ENCODE results near the gene TNNC1. TPM values are rescaled to one million over a fixed set of nuclear protein-coding genes. Genes with fewer than 3 reads are reported as not detected.

The TNNC1 gene
- total and polyA plus RNA-seq, 10 of the 15 experiments (the other 5 are each of a cell fraction or from before 2014, with no cell fraction given), result 0.13 to 1.3 (median 0.53) TPM; not detected in 2

DNA sequence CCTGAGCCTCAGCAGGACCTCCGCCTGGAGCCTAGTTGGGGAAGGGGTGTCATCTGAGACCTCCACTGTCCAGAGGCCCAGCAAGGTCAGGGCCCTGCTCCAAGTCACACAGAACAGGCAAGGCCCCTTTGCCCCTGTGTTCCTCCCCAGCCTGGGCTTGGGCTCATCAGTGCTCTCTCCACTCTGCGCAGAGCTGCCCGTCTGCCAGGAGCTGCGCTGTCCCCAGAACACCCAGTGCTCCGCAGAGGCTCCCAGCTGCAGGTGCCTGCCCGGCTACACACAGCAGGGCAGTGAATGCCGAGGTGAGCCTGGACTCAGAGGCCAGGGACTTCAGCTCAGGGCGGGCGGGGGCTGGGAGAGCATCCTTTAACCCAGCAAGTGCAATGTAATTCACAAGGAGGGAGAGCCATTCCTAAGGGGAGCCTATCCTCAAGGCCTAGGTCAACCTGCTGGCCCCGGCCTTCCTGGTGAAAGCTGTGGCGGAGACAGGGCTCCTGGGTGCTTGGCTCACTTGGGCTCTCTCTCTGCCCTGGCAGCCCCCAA is 49.0 kb upstream of the TNNC1 start:
- Histone ChIP-seq H3K4me2 (ENCODE audit: control insufficient read depth, insufficient read depth) (no peak overlapping the region), H3K36me3 (ENCODE audit: control insufficient read depth in 2 of 2, insufficient read depth in 2 of 2, low read length in 1 of 2) (no peaks in the 10 kb centered on the region), H3K9ac (ENCODE audit: control insufficient read depth, insufficient read depth, low read length) (no peak overlapping the region), H3K27me3 (replicated peaks in 1 of 2; ENCODE audit: control insufficient read depth in 2 of 2, insufficient read depth in 2 of 2, low read length in 1 of 2) (no peaks in the 10 kb centered on the region), H3K9me3 (replicated peaks; ENCODE audit: control insufficient read depth, insufficient read depth, low read length) (no peaks in the 10 kb centered on the region), H3K4me3 (no peak overlapping the region), H3K4me1 (ENCODE audit: control insufficient read depth, insufficient read depth, low read length) (no peaks in the 10 kb centered on the region), H2AFZ (ENCODE audit: control insufficient read depth, low read depth, low read length) (no peak overlapping the region), H4K20me1 (ENCODE audit: control insufficient read depth, insufficient read depth) (no peaks in the 10 kb centered on the region), H3K27ac (ENCODE audit: control insufficient read depth, insufficient read depth) (no peak overlapping the region), H3K79me2 (ENCODE audit: control insufficient read depth, insufficient read depth, low read length) (no peaks in the 10 kb centered on the region)
- ATAC-seq (no peak), DNase-seq (ENCODE audit: low read depth, low spot score) (no peak), FAIRE-seq (no peak)
- in situ Hi-C loops (cut with MboI) (no loop called here), intact Hi-C loops (cut with micrococcal nuclease; ENCODE audit: unreplicated experiment) (no loop called here)
- no TSS peak for BruUV-seq (replicated peaks)
- ChIA-PET SMC1A (ENCODE audit: uncharacterized antibody, unreplicated experiment) (no interaction called here), POLR2A (no interaction called here), CTCF (no interaction called here), RAD21 (ENCODE audit: unreplicated experiment) (no interaction called here)
- 58% methylated on average over 11 of the region's 11 CpGs for WGBS (ENCODE audit: insufficient coverage, insufficient replicate concordance, low lambda C conversion rate, missing lambda C conversion rate)
- TF ChIP-seq RAD21 (IDR thresholded peaks at IDR 0.05; ENCODE audit: insufficient read depth, low read depth, low read length) (no peak), BMI1 (IDR thresholded peaks at IDR 0.05; ENCODE audit: borderline replicate concordance) (no peak), SP1 (IDR thresholded peaks at IDR 0.05; ENCODE audit: low read depth, low read length) (no peak), EP300 (IDR thresholded peaks at IDR 0.05; ENCODE audit: borderline replicate concordance in 1 of 2, control insufficient read depth in 1 of 2, low read depth in 2 of 2, low read length in 2 of 2) (no peak), RUNX3 (IDR thresholded peaks at IDR 0.05; ENCODE audit: low read length) (no peak), ZNF622 (IDR thresholded peaks at IDR 0.05) (no peak), CEBPB (IDR thresholded peaks at IDR 0.05; ENCODE audit: borderline replicate concordance in 1 of 2, low read depth in 2 of 2, low read length in 2 of 2) (no peak), ZNF24 (IDR thresholded peaks at IDR 0.05) (no peak)
- TF ChIP-seq, protein P1, sequence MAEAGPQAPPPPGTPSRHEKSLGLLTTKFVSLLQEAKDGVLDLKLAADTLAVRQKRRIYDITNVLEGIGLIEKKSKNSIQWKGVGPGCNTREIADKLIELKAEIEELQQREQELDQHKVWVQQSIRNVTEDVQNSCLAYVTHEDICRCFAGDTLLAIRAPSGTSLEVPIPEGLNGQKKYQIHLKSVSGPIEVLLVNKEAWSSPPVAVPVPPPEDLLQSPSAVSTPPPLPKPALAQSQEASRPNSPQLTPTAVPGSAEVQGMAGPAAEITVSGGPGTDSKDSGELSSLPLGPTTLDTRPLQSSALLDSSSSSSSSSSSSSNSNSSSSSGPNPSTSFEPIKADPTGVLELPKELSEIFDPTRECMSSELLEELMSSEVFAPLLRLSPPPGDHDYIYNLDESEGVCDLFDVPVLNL (IDR thresholded peaks at IDR 0.05; ENCODE audit: low read depth, low read length), result no peak
- TF ChIP-seq, protein P2, sequence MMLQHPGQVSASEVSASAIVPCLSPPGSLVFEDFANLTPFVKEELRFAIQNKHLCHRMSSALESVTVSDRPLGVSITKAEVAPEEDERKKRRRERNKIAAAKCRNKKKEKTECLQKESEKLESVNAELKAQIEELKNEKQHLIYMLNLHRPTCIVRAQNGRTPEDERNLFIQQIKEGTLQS (IDR thresholded peaks at IDR 0.05; ENCODE audit: borderline replicate concordance, extremely low read depth, low read depth, low read length), result no peak
